GM12875 (cell line): Measurements from ENCODE around the gene SGPP1.

Experiments
- H3K4me3 ChIP-seq: one replicate; pipeline ENCODE4 v1.5.1; 2011; ENCODE audit warnings: low read depth, low read length, control low read depth
- CTCF ChIP-seq: IDR thresholded peaks from 2 replicates; pipeline ENCODE4 v1.5.1; 2011; ENCODE audit warnings: low read depth, mild to moderate bottlenecking, control low read depth, inconsistent platforms, low read length, moderate library complexity, borderline replicate concordance; ENCODE audit not compliant: insufficient read depth

SGPP1 gene

GRCh38 chr14:63727736-63728728 is at the start of gene SGPP1:
TSS of gene SGPP1 (minus strand) at chr14:63728065. CDS start at chr14:63727944, 121 bp downstream.
- TF ChIP-seq CTCF, result peak; percentile 55
- peak within 1 kb of the TSS; percentile 98 for H3K4me3 ChIP-seq

- no peak overlapping the region for H3K4me3 ChIP-seq
- TF ChIP-seq CTCF, result no peak
These were observed 49.2 kb upstream of the SGPP1 start for GRCh38 chr14:63777024-63777423.

- H3K4me3 ChIP-seq, result no peak overlapping the region
- no peak for TF ChIP-seq CTCF
These were observed 45.6 kb upstream of the SGPP1 start for GRCh38 chr14:63773504-63773903.

GRCh38 chr14:63770187-63770807 is 42.4 kb upstream of the SGPP1 start:
- peak; percentile 39; the same call in 1 of the 2 replicates for TF ChIP-seq CTCF
- H3K4me3 ChIP-seq, result no peak overlapping the region

GRCh38 chr14:63766611-63767010 is 38.7 kb upstream of the SGPP1 start:
- TF ChIP-seq CTCF, result no peak
- no peak overlapping the region for H3K4me3 ChIP-seq

- no peak overlapping the region for H3K4me3 ChIP-seq
- no peak for TF ChIP-seq CTCF
These were observed 36.8 kb upstream of the SGPP1 start for GRCh38 chr14:63764620-63765139.
